ENCODE measurements around the gene SELENOH. TPM values are rescaled to one million over a fixed set of nuclear protein-coding genes. Genes with fewer than 3 reads are reported as not detected.

Gene SELENOH
- total RNA-seq, 6 experiments from 2014 or later: 57.1 to 110 (median 70.7) TPM

DNA sequence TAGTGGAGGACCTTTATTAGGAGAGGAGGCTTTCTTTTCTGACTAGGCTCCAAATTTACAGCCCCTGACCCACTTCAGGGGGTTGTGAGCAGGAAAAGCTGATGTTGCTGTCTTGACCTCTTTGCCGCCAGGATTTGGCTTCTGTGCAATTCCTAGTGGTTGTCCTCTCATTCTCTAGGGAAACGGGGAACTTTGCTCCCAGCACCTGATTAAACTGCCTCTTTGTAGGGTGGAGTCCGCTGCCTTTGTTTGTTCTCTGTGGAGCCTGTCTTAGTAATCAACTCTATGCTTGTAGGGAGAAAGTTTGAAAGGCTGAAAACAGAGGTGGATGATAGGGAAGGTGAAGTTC lies 36.7 kb downstream of the SELENOH start:
- DNase-seq: peak in 2 of 3 donors; percentile 41 to 85
- ATAC-seq: peak; percentile 82 to 86 (median 84)
- TF ChIP-seq, protein P1, sequence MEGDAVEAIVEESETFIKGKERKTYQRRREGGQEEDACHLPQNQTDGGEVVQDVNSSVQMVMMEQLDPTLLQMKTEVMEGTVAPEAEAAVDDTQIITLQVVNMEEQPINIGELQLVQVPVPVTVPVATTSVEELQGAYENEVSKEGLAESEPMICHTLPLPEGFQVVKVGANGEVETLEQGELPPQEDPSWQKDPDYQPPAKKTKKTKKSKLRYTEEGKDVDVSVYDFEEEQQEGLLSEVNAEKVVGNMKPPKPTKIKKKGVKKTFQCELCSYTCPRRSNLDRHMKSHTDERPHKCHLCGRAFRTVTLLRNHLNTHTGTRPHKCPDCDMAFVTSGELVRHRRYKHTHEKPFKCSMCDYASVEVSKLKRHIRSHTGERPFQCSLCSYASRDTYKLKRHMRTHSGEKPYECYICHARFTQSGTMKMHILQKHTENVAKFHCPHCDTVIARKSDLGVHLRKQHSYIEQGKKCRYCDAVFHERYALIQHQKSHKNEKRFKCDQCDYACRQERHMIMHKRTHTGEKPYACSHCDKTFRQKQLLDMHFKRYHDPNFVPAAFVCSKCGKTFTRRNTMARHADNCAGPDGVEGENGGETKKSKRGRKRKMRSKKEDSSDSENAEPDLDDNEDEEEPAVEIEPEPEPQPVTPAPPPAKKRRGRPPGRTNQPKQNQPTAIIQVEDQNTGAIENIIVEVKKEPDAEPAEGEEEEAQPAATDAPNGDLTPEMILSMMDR (IDR thresholded peaks at IDR 0.05): no peak
- no peak for TF ChIP-seq POLR2A (IDR thresholded peaks at IDR 0.05)

DNA sequence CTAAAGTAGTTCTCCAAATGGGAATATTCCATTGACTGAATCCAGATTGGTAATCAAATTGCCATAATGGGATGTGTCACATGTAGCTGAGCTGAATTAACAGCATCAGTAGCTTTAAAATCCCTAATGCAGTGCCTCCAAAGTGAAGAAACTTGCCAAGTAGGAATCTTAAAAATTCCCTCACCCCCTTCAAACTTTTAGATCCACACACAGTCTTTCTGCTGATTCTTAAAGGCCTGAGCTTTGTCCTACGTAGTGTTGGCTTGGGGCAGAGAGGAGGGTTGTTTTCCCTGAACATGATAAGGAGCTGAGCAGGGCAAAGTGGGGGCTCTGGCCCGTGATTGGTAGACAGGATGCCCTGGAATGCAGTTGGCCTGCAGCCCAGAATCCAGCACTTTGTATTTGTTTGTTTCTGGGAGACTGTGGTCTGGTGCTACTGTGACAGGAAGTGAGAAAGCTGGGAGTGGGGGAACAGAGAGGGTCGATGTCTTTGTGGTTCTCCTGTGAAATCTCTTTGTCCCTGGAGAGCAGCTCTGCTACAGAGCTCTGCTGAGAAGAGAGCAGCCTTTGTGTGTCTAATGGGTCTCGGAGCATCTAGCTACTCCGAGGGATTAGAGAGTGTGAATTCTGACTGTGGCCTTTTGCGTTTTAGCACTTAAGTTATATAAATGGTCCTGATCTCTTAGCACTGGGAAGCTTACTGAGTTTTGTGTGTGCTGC lies 37.2 kb downstream of the SELENOH start:
- Histone ChIP-seq H3K9me3 (no peaks in the 10 kb centered on the region), H3K36me3 (peaks cover 0 to 2% (median 0%) of the 10 kb centered on the region in 4 donors), H3K27me3 (no peaks in the 10 kb centered on the region), H3K4me3 (peak overlapping the region; percentile 17 to 40 (median 31)), H3K4me1 (peaks cover 0 to 90% (median 45%) of the 10 kb centered on the region in 4 donors), H3K27ac (peak overlapping the region; percentile 79 to 90 (median 85))
- intact Hi-C loops (cut with DNase I): no loop called here
- ATAC-seq (peak; percentile 90 to 96 (median 92)), DNase-seq (peak; percentile 92 to 96 (median 94))
- WGBS (ENCODE audit: insufficient coverage, low coverage, low lambda C conversion rate, missing lambda C conversion rate): 8% methylated on average over 5 of the region's 6 CpGs
- TF ChIP-seq, protein P1 (IDR thresholded peaks at IDR 0.05): no peak
- TF ChIP-seq POLR2A (IDR thresholded peaks at IDR 0.05): peak; percentile 49

More for the DNA sequence above, 36.7 kb downstream of the SELENOH start:
- Histone ChIP-seq H3K9me3 (no peaks in the 10 kb centered on the region), H3K4me3 (peak overlapping the region; percentile 17 to 40 (median 31)), H3K27me3 (no peaks in the 10 kb centered on the region), H3K36me3 (peaks cover 0 to 2% (median 0%) of the 10 kb centered on the region in 4 donors), H3K4me1 (peaks cover 0 to 86% (median 47%) of the 10 kb centered on the region in 4 donors), H3K27ac (peak overlapping the region; percentile 79 to 90 (median 85))
- 9% methylated on average over 3 of the region's 3 CpGs for WGBS (ENCODE audit: insufficient coverage, low coverage, low lambda C conversion rate, missing lambda C conversion rate)
- intact Hi-C loops (cut with DNase I): no loop called here

DNA sequence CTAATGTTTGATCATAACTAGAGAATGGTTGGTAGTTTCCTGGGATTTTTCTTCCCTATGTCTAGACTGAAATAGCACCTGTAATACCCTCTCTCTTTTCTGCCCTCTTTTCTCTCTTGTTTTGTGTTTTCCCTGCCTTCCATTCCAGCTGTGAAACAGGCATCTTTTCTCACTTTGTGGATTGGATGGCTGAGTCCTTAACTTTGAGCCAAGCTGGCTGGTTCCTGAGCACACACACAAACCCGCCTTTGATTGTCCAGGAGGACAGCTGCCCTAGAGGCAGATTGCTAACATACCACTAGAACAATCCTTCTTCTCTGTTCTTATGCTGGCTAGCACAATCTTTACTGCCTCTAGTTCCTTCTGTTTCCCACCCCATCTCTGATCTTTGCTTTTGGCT lies 38.0 kb downstream of the SELENOH start:
- no peaks in the 10 kb centered on the region for H3K9me3 ChIP-seq
- H3K27ac ChIP-seq: peak overlapping the region; percentile 79 to 90 (median 85)
- H3K4me3 ChIP-seq: peak overlapping the region in 1 of 3 donors; percentile 40
- peaks cover 0 to 2% (median 0%) of the 10 kb centered on the region in 4 donors for H3K36me3 ChIP-seq
- intact Hi-C loops (cut with DNase I): no loop called here
- TF ChIP-seq, protein P1 (IDR thresholded peaks at IDR 0.05): peak in 1 of 4 donors; percentile 15
- no peak for TF ChIP-seq POLR2A (IDR thresholded peaks at IDR 0.05)
- peak; percentile 37 to 58 (median 56) for ATAC-seq
- 11% methylated on average over 1 of the region's 1 CpG for WGBS (ENCODE audit: insufficient coverage, low coverage, low lambda C conversion rate, missing lambda C conversion rate)
- H3K27me3 ChIP-seq: no peaks in the 10 kb centered on the region
- DNase-seq: no peak
- peaks cover 0 to 85% (median 42%) of the 10 kb centered on the region in 4 donors for H3K4me1 ChIP-seq

DNA sequence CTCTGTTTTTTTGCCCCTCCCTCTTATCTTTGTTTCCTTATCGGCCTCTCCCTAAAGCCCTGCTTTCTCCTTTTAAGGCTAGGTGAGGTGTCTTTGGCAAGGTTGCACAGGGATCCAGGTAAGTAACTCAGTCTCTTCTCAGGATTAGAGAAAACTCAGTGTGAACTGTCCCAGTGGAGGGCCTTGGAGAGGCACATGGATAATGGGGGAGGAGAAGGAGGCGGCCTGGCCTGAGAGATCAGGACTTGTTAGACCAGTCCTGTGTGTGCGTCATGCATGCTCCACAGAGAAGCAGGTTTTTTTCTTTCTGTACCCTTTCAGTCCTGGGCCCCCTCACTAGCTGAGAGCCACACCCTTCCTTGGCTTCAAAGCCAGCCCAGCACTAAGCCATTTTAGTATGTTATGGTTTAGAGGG lies 40.2 kb downstream of the SELENOH start:
- DNase-seq (no peak), ATAC-seq (no peak)
- TF ChIP-seq POLR2A (IDR thresholded peaks at IDR 0.05): no peak
- TF ChIP-seq, protein P1 (IDR thresholded peaks at IDR 0.05): no peak
- no peak overlapping the region for H3K4me3 ChIP-seq
- WGBS (ENCODE audit: insufficient coverage, low coverage, low lambda C conversion rate, missing lambda C conversion rate): 75% methylated on average over 3 of the region's 3 CpGs
- H3K27ac ChIP-seq: peak overlapping the region in 2 of 3 donors; percentile 7 to 12
- intact Hi-C loops (cut with DNase I): no loop called here
- H3K36me3 ChIP-seq: peaks cover 0 to 2% (median 0%) of the 10 kb centered on the region in 4 donors
- no peaks in the 10 kb centered on the region for H3K9me3 ChIP-seq
- peaks cover 0 to 80% (median 38%) of the 10 kb centered on the region in 4 donors for H3K4me1 ChIP-seq
- no peaks in the 10 kb centered on the region for H3K27me3 ChIP-seq
